PC-9 (cell line): Measurements from ENCODE around the gene NCK2. TPM values are rescaled to one million over a fixed set of nuclear protein-coding genes. Genes with fewer than 3 reads are reported as not detected.

Experiments used
- BruUV-seq: library from RNA; stranded (reverse); fragments of 400-500 nt; replicated peaks from 2 replicates; lab custom pipeline; 2021; lab: Mats Ljungman, UMichigan
- CTCF ChIA-PET: fragments of 300-600 bp; sonication (Branson Sonifier 250); formaldehyde crosslinking; loops from one replicate; lab custom pipeline; 2022; ENCODE audit warnings: antibody characterized with exemption; lab: Charles Lee
- POLR2A ChIA-PET: fragments of 300-600 bp; sonication (Branson Sonifier 250); formaldehyde crosslinking; loops from one replicate; lab custom pipeline; 2022; ENCODE audit warnings: antibody characterized with exemption; ENCODE audit not compliant: unreplicated experiment; lab: Charles Lee
- DNase-seq, 2 experiments: peaks; one replicate each; pipeline versions ENCODE4 v3.0.0 to v3.0.0-alpha.2; 2015 to 2022; ENCODE audit warnings: mixed read lengths in 1 of 2
- H2AFZ ChIP-seq: fragments of 200-600 bp; sonication (generic); 2 replicates; pipeline ENCODE4 v1.8.1; 2017; ENCODE audit warnings: antibody characterized with exemption
- H3F3A ChIP-seq: fragments of 200-600 bp; sonication (generic); 2 replicates; pipeline ENCODE4 v1.8.1; 2017; ENCODE audit warnings: antibody characterized with exemption, mild to moderate bottlenecking, low read depth; ENCODE audit not compliant: insufficient read depth
- H3K27ac ChIP-seq: fragments of 200-600 bp; sonication (generic); 2 replicates; pipeline ENCODE4 v1.6.1; 2016; ENCODE audit warnings: mixed run types
- H3K27me3 ChIP-seq: fragments of 200-600 bp; sonication (generic); 2 replicates; pipeline ENCODE4 v1.6.1; 2016; ENCODE audit warnings: low read depth, mixed run types; ENCODE audit not compliant: insufficient read depth
- H3K36me3 ChIP-seq: fragments of 200-600 bp; sonication (generic); 2 replicates; pipeline ENCODE4 v1.6.1; 2016; ENCODE audit warnings: low read depth, mixed run types
- H3K4me1 ChIP-seq: fragments of 200-600 bp; sonication (generic); replicated peaks from 2 replicates; pipeline ENCODE4 v1.6.1; 2016; ENCODE audit warnings: mixed run types; ENCODE audit not compliant: insufficient read depth
- H3K4me2 ChIP-seq: fragments of 200-600 bp; sonication (generic); 2 replicates; pipeline ENCODE4 v1.6.1; 2017; ENCODE audit warnings: mixed run types
- H3K4me3 ChIP-seq: fragments of 200-600 bp; sonication (generic); 2 replicates; pipeline ENCODE4 v1.6.1; 2016; ENCODE audit warnings: mixed run types
- H3K79me2 ChIP-seq: fragments of 200-600 bp; sonication (generic); 2 replicates; pipeline ENCODE4 v1.6.1; 2017; ENCODE audit warnings: low read depth, mixed run types
- H3K9me2 ChIP-seq: fragments of 200-600 bp; sonication (generic); 2 replicates; pipeline ENCODE4 v1.8.1; 2017; ENCODE audit warnings: mild to moderate bottlenecking; ENCODE audit not compliant: insufficient read depth
- H3K9me3 ChIP-seq: fragments of 200-600 bp; sonication (generic); 2 replicates; pipeline ENCODE4 v1.8.1; 2016; ENCODE audit warnings: low read depth; ENCODE audit not compliant: insufficient read depth
- H4K20me1 ChIP-seq: fragments of 200-600 bp; sonication (generic); 2 replicates; pipeline ENCODE4 v1.8.1; 2017; ENCODE audit not compliant: insufficient read depth
- CTCF ChIP-seq: fragments of 200-600 bp; sonication (generic); conservative IDR thresholded peaks from 2 replicates; pipeline ENCODE4 v1.6.1; 2017; ENCODE audit warnings: mixed run types, antibody characterized with exemption, mild to moderate bottlenecking, moderate library complexity
- EZH2 ChIP-seq: fragments of 200-600 bp; sonication (generic); IDR thresholded peaks from 2 replicates; pipeline ENCODE4 v1.8.0; 2017; ENCODE audit warnings: antibody characterized with exemption, low read depth
- intact Hi-C: fragments of 100-400 bp; cut with micrococcal nuclease; formaldehyde crosslinking; loops from one replicate; pipeline ENCODE4 v1.10.0; 2022; ENCODE audit not compliant: unreplicated experiment
- total RNA-seq: library from RNA; stranded (reverse); gene quantifications from 2 replicates; pipeline ENCODE4 v1.2.3, GENCODE V29; 2021

Gene NCK2
- total RNA-seq, 1 experiment from 2014 or later, result 26.0 TPM

DNA sequence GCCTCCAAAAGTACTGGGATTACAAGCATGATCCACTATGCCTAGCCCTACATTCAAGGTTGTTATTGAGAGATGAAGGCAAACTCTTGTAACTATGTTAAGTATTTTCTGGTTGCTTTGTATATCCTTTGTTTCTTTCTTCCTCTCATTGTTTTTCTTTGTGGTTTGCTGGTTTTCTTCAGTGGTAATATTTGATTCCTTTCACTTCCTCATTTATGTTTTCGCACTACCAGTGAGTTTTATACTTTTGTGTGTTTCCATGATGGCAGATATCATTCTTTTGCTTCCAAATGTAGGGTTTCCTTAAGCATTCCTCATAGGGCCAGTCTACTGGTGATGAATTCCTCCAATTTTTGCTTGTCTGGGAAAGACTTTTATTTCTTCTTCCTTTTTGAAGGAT, 90.2 kb downstream of the NCK2 start:
- no peaks in the 10 kb centered on the region for H3K4me1 ChIP-seq
- no peak for TF ChIP-seq CTCF
- no peak for TF ChIP-seq EZH2
- no peaks in the 10 kb centered on the region for H3F3A ChIP-seq
- no TSS peak for BruUV-seq
- no peak overlapping the region for H3K4me3 ChIP-seq
- no peaks in the 10 kb centered on the region for H3K9me2 ChIP-seq
- no peak overlapping the region for H3K27ac ChIP-seq
- POLR2A ChIA-PET, result no interaction called here
- H3K4me2 ChIP-seq, result no peak overlapping the region
- no peak for DNase-seq
- H4K20me1 ChIP-seq, result no peaks in the 10 kb centered on the region; the same call in 1 of the 2 replicates
- no peaks in the 10 kb centered on the region for H3K27me3 ChIP-seq
- no peaks in the 10 kb centered on the region for H3K36me3 ChIP-seq
- H3K79me2 ChIP-seq, result 0 out of 2 replicates have a peak, but pooled peaks cover 16% of the 10 kb centered on the region
- H3K9me3 ChIP-seq, result peaks cover 10% of the 10 kb centered on the region; the same call in 1 of the 2 replicates
- no peak overlapping the region for H2AFZ ChIP-seq
- intact Hi-C loops, result no loop called here
- CTCF ChIA-PET, result interaction anchor here (0.7 kb wide), 1 partner anchor 452 kb away, joined by 3 read pairs; no protein-coding TSS in a partner anchor

DNA sequence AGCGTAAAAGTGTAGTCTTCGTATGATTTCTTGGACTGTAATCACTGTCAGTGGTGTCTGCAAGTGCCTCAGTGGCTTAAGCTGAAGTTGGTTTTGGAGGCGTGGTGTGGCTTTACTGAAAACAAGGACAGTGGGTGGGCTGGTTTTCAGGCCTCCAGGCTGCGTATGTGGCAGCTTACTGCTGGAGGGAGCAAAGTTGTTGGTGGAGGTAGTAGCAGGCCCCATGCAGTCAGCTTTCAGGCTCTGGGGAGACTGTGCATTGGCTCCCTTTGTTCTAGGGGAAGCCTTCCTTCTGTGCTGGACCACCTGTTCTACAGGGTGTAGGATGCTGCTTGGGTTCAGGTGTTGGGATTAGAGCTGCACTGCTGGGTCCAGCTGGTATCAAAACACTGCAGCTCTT, 91.6 kb downstream of the NCK2 start:
- Histone ChIP-seq H3K79me2 (0 out of 2 replicates have a peak, but pooled peaks cover 16% of the 10 kb centered on the region), H3K4me3 (no peak overlapping the region), H3K4me2 (no peak overlapping the region), H4K20me1 (no peaks in the 10 kb centered on the region; the same call in 1 of the 2 replicates), H2AFZ (no peak overlapping the region), H3K27me3 (no peaks in the 10 kb centered on the region), H3K9me3 (peaks cover 10% of the 10 kb centered on the region; the same call in 1 of the 2 replicates), H3K4me1 (no peaks in the 10 kb centered on the region), H3K27ac (no peak overlapping the region), H3K9me2 (no peaks in the 10 kb centered on the region), H3K36me3 (no peaks in the 10 kb centered on the region), H3F3A (no peaks in the 10 kb centered on the region)
- BruUV-seq, result no TSS peak
- CTCF ChIA-PET, result no interaction called here
- TF ChIP-seq CTCF (no peak), EZH2 (no peak)
- no peak for DNase-seq
- intact Hi-C loops, result no loop called here
- POLR2A ChIA-PET, result no interaction called here

GRCh38 chr2:105836840-105837692, 92.4 kb downstream of the NCK2 start:
- TF ChIP-seq CTCF (no peak), EZH2 (no peak)
- ChIA-PET CTCF (no interaction called here), POLR2A (no interaction called here)
- no TSS peak for BruUV-seq
- H3K9me3 ChIP-seq, result peaks cover 10% of the 10 kb centered on the region; the same call in 1 of the 2 replicates
- H3K4me3 ChIP-seq, result no peak overlapping the region
- no peaks in the 10 kb centered on the region for H3K36me3 ChIP-seq
- no peak overlapping the region for H3K27ac ChIP-seq
- H4K20me1 ChIP-seq, result no peaks in the 10 kb centered on the region; the same call in 1 of the 2 replicates
- H3K4me2 ChIP-seq, result no peak overlapping the region
- no peaks in the 10 kb centered on the region for H3K27me3 ChIP-seq
- no peaks in the 10 kb centered on the region for H3K9me2 ChIP-seq
- H3F3A ChIP-seq, result no peaks in the 10 kb centered on the region
- no peak for DNase-seq
- no peaks in the 10 kb centered on the region for H3K4me1 ChIP-seq
- H3K79me2 ChIP-seq, result 0 out of 2 replicates have a peak, but pooled peaks cover 16% of the 10 kb centered on the region
- intact Hi-C loops, result no loop called here
- H2AFZ ChIP-seq, result no peak overlapping the region
